Activated CD4-positive, alpha-beta T cell treated with anti-CD3 and anti-CD28 coated beads, Interleukin-2, amount 10 ng/mL, durations not matched to agents 7 days and 5 days (primary cell): Measurements from ENCODE around the gene SAMD1. TPM values are rescaled to one million over a fixed set of nuclear protein-coding genes. Genes with fewer than 3 reads are reported as not detected.

ENCODE experiments used
- CTCF ChIA-PET: fragments of 350-600 bp; sonication (Branson Sonifier 250); formaldehyde crosslinking; loops from one replicate; lab custom pipeline; 2021; ENCODE audit warnings: antibody characterized with exemption; lab: Charles Lee
- POLR2A ChIA-PET: fragments of 350-600 bp; sonication (Branson Sonifier 250); formaldehyde crosslinking; loops from one replicate; lab custom pipeline; 2021; ENCODE audit warnings: antibody characterized with exemption; lab: Charles Lee
- DNase-seq: peaks from one replicate; pipeline ENCODE4 v3.0.0-alpha.2; 2020
- H3K27ac Mint-ChIP-seq: one replicate; pipeline ENCODE4 v1.8.0; 2021; ENCODE audit warnings: mild to moderate bottlenecking, moderate library complexity, mixed read lengths
- H3K27me3 Mint-ChIP-seq: one replicate; pipeline ENCODE4 v1.8.0; 2021; ENCODE audit warnings: mixed read lengths
- H3K36me3 Mint-ChIP-seq: one replicate; pipeline ENCODE4 v1.8.0; 2021; ENCODE audit warnings: low read depth, mixed read lengths
- H3K4me1 Mint-ChIP-seq: one replicate; pipeline ENCODE4 v1.8.0; 2021; ENCODE audit warnings: mixed read lengths
- H3K4me3 Mint-ChIP-seq: one replicate; pipeline ENCODE4 v1.8.0; 2021; ENCODE audit warnings: mild to moderate bottlenecking, moderate library complexity, mixed read lengths
- H3K9me3 Mint-ChIP-seq: one replicate; pipeline ENCODE4 v1.8.0; 2021; ENCODE audit warnings: mixed read lengths
- total RNA-seq, 2 experiments: library from RNA; stranded (reverse); gene quantifications; one replicate each; pipeline ENCODE4 v1.2.3, GENCODE V29; 2021

The SAMD1 gene
- total RNA-seq, 2 experiments from 2014 or later: 80.7 to 84.5 TPM

GRCh38 chr19:14082675-14082960 is 7.9 kb downstream of the SAMD1 start:
- Mint-ChIP-seq H3K36me3 (no peaks in the 10 kb centered on the region), H3K27me3 (no peaks in the 10 kb centered on the region), H3K4me1 (peaks cover 24% of the 10 kb centered on the region), H3K27ac (peak overlapping the region; percentile 36), H3K9me3 (no peaks in the 10 kb centered on the region), H3K4me3 (peak overlapping the region; percentile 90)
- no peak for DNase-seq
- POLR2A ChIA-PET: interaction anchor here (0.6 kb wide), 1 partner anchor 322 kb away, joined by 5 read pairs; no protein-coding TSS in a partner anchor
- CTCF ChIA-PET: interaction anchor here (0.6 to 2.7 kb wide), 5 partner anchors 10 to 1475 kb away, joined by 3 to 14 read pairs (median 9); partner anchors contain the start of genes ASF1B and MISP3

GRCh38 chr19:14081797-14082674 is 8.5 kb downstream of the SAMD1 start:
- POLR2A ChIA-PET: interaction anchor here (0.6 kb wide), 1 partner anchor 322 kb away, joined by 5 read pairs; no protein-coding TSS in a partner anchor
- no peaks in the 10 kb centered on the region for H3K36me3 Mint-ChIP-seq
- DNase-seq: peak; percentile 25
- peak overlapping the region; percentile 96 for H3K27ac Mint-ChIP-seq
- no peaks in the 10 kb centered on the region for H3K9me3 Mint-ChIP-seq
- CTCF ChIA-PET: interaction anchor here (0.6 to 2.7 kb wide), 7 partner anchors 9 to 1474 kb away, joined by 3 to 14 read pairs (median 6); partner anchors contain the start of genes ASF1B and MISP3
- H3K27me3 Mint-ChIP-seq: no peaks in the 10 kb centered on the region
- H3K4me1 Mint-ChIP-seq: peaks cover 27% of the 10 kb centered on the region
- peak overlapping the region; percentile 90 for H3K4me3 Mint-ChIP-seq

- Mint-ChIP-seq H3K4me3 (peak overlapping the region; percentile 90), H3K36me3 (no peaks in the 10 kb centered on the region), H3K27ac (peak overlapping the region; percentile 96), H3K4me1 (peaks cover 28% of the 10 kb centered on the region), H3K27me3 (no peaks in the 10 kb centered on the region), H3K9me3 (no peaks in the 10 kb centered on the region)
- ChIA-PET CTCF (interaction anchor here (0.7 to 2.7 kb wide), 8 partner anchors 8 to 219 kb away, joined by 3 to 14 read pairs (median 4); partner anchors contain the start of genes ASF1B, IL27RA and MISP3), POLR2A (interaction anchor here (0.6 kb wide), 1 partner anchor 306 kb away, joined by 3 read pairs; no protein-coding TSS in a partner anchor)
- peak; percentile 100 for DNase-seq
Measured at GRCh38 chr19:14080887-14081796, 9.4 kb downstream of the SAMD1 start.

GRCh38 chr19:14078411-14078810 is 12.1 kb downstream of the SAMD1 start:
- no peaks in the 10 kb centered on the region for H3K9me3 Mint-ChIP-seq
- H3K27ac Mint-ChIP-seq: no peak overlapping the region
- ChIA-PET POLR2A (no interaction called here), CTCF (interaction anchor here (0.6 to 0.9 kb wide), 3 partner anchors 47 to 216 kb away, joined by 3 to 4 read pairs (median 3); partner anchors contain the start of gene IL27RA)
- no peaks in the 10 kb centered on the region for H3K27me3 Mint-ChIP-seq
- H3K36me3 Mint-ChIP-seq: no peaks in the 10 kb centered on the region
- no peak for DNase-seq
- H3K4me1 Mint-ChIP-seq: peaks cover 46% of the 10 kb centered on the region
- H3K4me3 Mint-ChIP-seq: no peak overlapping the region

- Mint-ChIP-seq H3K27me3 (peaks cover 13% of the 10 kb centered on the region), H3K9me3 (no peaks in the 10 kb centered on the region), H3K27ac (peak overlapping the region; percentile 48), H3K4me3 (peak overlapping the region; percentile 84), H3K36me3 (no peaks in the 10 kb centered on the region), H3K4me1 (peaks cover 31% of the 10 kb centered on the region)
- peak; percentile 26 for DNase-seq
- ChIA-PET CTCF (interaction anchor here (0.7 to 6.9 kb wide), 13 partner anchors 7 to 199 kb away, joined by 3 to 82 read pairs (median 15); partner anchors contain the start of genes ASF1B, C19orf67, NANOS3 and PALM3), POLR2A (no interaction called here)
Measured at GRCh38 chr19:14073925-14074838, 16.4 kb downstream of the SAMD1 start.

GRCh38 chr19:14073261-14073924 is 17.2 kb downstream of the SAMD1 start:
- Mint-ChIP-seq H3K9me3 (no peaks in the 10 kb centered on the region), H3K27me3 (peaks cover 13% of the 10 kb centered on the region), H3K4me3 (peak overlapping the region; percentile 84), H3K4me1 (peaks cover 30% of the 10 kb centered on the region), H3K27ac (peak overlapping the region; percentile 48), H3K36me3 (no peaks in the 10 kb centered on the region)
- peak; percentile 75 for DNase-seq
- ChIA-PET POLR2A (no interaction called here), CTCF (interaction anchor here (0.7 to 6.9 kb wide), 22 partner anchors 8 to 286 kb away, joined by 3 to 82 read pairs (median 6); partner anchors contain the start of genes ASF1B, C19orf67, IL27RA and NANOS3)

GRCh38 chr19:14072535-14073260 is 17.9 kb downstream of the SAMD1 start, which contains the start of gene MISP3:
Gene MISP3, plus strand, starts transcription at chr19:14072786. Its CDS starts 524 bp downstream, at chr19:14073310.
- Mint-ChIP-seq H3K9me3 (no peaks in the 10 kb centered on the region), H3K36me3 (no peaks in the 10 kb centered on the region), H3K27ac (peak within 1 kb of the TSS; percentile 62), H3K4me1 (peaks cover 27% of the 10 kb centered on the region), H3K27me3 (peaks cover 13% of the 10 kb centered on the region), H3K4me3 (peak within 1 kb of the TSS; percentile 84)
- ChIA-PET CTCF (interaction anchor here (0.6 to 6.9 kb wide), 23 partner anchors 9 to 821 kb away, joined by 3 to 82 read pairs (median 6); partner anchors contain the start of genes ASF1B, C19orf67, IL27RA and NANOS3), POLR2A (no interaction called here)
- peak; percentile 24 for DNase-seq

- POLR2A ChIA-PET: no interaction called here
- H3K27ac Mint-ChIP-seq: no peak overlapping the region
- H3K4me3 Mint-ChIP-seq: no peak overlapping the region
- no peaks in the 10 kb centered on the region for H3K36me3 Mint-ChIP-seq
- CTCF ChIA-PET: interaction anchor here (0.6 to 6.9 kb wide), 9 partner anchors 11 to 434 kb away, joined by 3 to 82 read pairs (median 15); partner anchors contain the start of genes ASF1B, C19orf67, NANOS3 and PALM3
- DNase-seq: no peak
- H3K4me1 Mint-ChIP-seq: peaks cover 22% of the 10 kb centered on the region
- H3K9me3 Mint-ChIP-seq: no peaks in the 10 kb centered on the region
- peaks cover 17% of the 10 kb centered on the region for H3K27me3 Mint-ChIP-seq
Measured at GRCh38 chr19:14070268-14071050, 20.1 kb downstream of the SAMD1 start.

- no peaks in the 10 kb centered on the region for H3K4me1 Mint-ChIP-seq
- ChIA-PET CTCF (interaction anchor here (1.4 kb wide), 1 partner anchor 18 kb away, joined by 3 read pairs; no protein-coding TSS in a partner anchor), POLR2A (no interaction called here)
- no peaks in the 10 kb centered on the region for H3K36me3 Mint-ChIP-seq
- H3K27ac Mint-ChIP-seq: no peak overlapping the region
- H3K4me3 Mint-ChIP-seq: no peak overlapping the region
- H3K9me3 Mint-ChIP-seq: no peaks in the 10 kb centered on the region
- DNase-seq: no peak
- peaks cover 18% of the 10 kb centered on the region for H3K27me3 Mint-ChIP-seq
Measured at GRCh38 chr19:14066134-14066533, 24.4 kb downstream of the SAMD1 start.

GRCh38 chr19:14063105-14063504 is 27.4 kb downstream of the SAMD1 start:
- Mint-ChIP-seq H3K4me1 (peaks cover 9% of the 10 kb centered on the region), H3K9me3 (no peaks in the 10 kb centered on the region), H3K27me3 (peaks cover 32% of the 10 kb centered on the region), H3K36me3 (no peaks in the 10 kb centered on the region), H3K27ac (no peak overlapping the region), H3K4me3 (no peak overlapping the region)
- CTCF ChIA-PET: interaction anchor here (0.6 to 0.8 kb wide), 2 partner anchors 9 to 17 kb away, joined by 3 to 4 read pairs; no protein-coding TSS in a partner anchor
- no peak for DNase-seq
- POLR2A ChIA-PET: no interaction called here
